ENCODE data around the gene ASPN.

Gene ASPN

DNA sequence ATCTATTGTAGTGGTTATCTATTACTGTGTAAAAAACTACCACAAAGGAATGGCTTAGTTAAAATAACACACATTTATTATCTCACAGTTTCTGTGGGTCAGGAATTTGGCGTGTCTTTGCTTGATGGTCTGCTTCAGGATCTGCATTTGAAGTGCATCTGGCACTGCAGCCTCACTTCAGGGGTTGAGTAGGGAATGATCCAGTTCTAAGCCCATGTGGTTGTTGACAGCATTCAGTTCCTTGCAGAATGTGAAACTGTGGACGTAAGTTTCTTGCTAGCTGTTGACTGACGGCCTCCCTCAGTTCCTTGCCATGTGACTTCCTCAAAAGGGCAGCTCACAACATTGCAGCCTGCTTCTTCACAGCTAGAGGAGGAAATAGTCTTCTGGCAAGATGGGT, 75.8 kb downstream of the ASPN start:
- peak in 2 of 4 experiments; percentile 5 to 8 for DNase-seq
